ENCODE results near the gene CDK12. TPM values are rescaled to one million over a fixed set of nuclear protein-coding genes. Genes with fewer than 3 reads are reported as not detected.
A peak's percentile ranks its signal among the peaks of the same experiment; 100 is the strongest.

CDK12 gene
- total RNA-seq, 2 donors from 2014 or later = 68.0 to 80.9 TPM

DNA sequence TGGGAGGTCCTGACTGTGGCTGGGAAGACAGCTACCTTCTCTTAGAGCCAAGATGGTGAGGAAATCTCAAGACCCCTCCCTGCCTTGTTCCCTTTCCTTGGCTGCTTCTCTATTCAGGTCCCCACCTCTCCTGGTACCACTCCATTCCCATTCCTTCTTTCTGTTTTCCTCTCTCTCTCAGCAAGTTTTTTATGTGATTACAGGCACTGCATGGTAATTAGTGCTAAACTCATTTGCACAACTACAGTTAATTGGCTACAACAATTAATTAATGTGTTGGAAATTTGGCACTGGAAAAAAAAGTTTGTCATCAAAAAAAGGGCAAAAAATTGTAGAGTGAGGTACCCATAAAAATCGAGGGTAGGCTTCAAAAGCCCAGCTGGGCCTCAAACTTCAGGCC, 101.1 kb downstream of the CDK12 start:
- DNase-seq (ENCODE audit: low spot score in 2 of 2) (no peak), ATAC-seq (no peak)
- peaks cover 0 to 4% of the 10 kb centered on the region in 2 donors for H3K36me3 Mint-ChIP-seq
- no peak overlapping the region for H3K27ac Mint-ChIP-seq
- H3K9me3 Mint-ChIP-seq = no peaks in the 10 kb centered on the region

DNA sequence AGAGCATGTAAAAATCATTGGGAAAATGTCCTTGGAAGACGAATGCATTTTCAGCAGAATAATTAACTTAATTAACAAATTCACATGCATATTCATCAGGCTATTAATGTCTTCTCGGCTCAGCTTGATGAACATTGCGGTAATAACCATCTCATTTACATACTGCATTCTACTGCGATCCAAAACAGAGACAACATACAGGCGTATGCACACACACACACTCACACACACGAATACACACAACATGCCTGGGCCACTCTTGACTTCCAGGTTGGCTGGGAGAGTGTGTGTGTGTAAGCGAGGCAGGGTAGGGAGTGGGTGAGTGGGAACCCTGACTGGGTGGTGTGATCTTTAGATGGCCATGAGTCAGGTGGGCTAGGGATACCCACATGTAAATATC, 101.7 kb downstream of the CDK12 start:
- no peak overlapping the region for H3K27ac Mint-ChIP-seq

DNA sequence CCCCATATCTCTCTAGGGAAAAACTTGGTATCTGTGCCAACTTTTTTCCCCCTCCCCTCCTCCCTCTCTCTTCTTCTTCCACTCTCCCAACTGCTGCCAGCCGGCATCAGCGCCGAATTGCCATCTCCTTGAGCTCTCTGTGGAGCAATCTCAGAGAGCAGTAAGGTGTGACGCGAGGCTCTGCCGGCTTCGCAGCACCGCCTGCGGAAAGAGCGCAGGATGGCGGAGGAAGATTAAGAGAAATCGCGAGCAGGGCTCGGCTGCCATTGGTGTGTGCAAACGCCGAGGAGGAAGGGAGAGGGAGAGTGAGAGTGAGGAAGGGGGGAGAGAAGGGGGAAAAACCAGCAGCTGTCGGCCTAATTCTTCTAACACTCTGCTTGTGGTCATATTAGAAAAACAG, 102.2 kb downstream of the CDK12 start:
- DNase-seq (ENCODE audit: low spot score in 2 of 2) (no peak), ATAC-seq (no peak)
- peak overlapping the region in 1 of 2 donors; percentile 30 for H3K27ac Mint-ChIP-seq
- H3K9me3 Mint-ChIP-seq = no peaks in the 10 kb centered on the region
- peaks cover 0 to 12% of the 10 kb centered on the region in 2 donors for H3K36me3 Mint-ChIP-seq

More for the DNA sequence above, 101.7 kb downstream of the CDK12 start:
- H3K36me3 Mint-ChIP-seq = peaks cover 0 to 7% of the 10 kb centered on the region in 2 donors
- ATAC-seq (no peak), DNase-seq (ENCODE audit: low spot score in 2 of 2) (no peak)
- no peaks in the 10 kb centered on the region for H3K9me3 Mint-ChIP-seq

DNA sequence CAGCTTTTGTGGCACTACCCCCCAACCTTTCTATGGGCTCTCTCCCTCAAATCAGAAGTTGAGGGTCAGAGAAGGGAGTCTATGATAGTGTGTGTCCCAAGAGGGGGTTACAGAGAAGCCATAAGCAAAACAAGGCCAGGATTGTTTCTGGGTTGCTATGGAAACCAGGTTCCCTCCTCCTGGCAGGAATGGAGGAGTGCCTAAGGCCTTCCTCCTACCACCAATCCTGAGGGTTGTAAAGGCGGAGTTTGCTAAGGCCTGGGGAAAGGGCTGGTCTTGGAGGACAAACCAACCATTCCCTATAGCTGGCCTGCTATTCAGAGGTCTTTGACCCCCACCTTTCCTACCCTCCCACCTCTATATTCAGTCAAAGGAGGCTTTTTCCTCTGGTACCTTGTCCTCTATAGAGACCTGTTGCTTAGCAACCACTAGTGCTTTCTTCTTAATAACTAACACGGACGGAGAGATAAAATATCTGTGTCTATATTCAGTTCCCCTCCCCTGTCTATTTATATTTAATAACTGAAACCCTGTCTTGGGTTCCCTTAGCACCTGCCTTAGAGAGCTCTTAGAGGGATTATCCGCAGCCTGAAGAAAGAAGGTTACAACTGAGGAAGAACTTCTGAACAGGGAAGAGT, 103.0 kb downstream of the CDK12 start:
- DNase-seq (ENCODE audit: low spot score in 2 of 2) = no peak
- Mint-ChIP-seq H3K27ac (no peak overlapping the region), H3K36me3 (peaks cover 0 to 20% of the 10 kb centered on the region in 2 donors), H3K9me3 (no peaks in the 10 kb centered on the region)
- ATAC-seq = no peak

DNA sequence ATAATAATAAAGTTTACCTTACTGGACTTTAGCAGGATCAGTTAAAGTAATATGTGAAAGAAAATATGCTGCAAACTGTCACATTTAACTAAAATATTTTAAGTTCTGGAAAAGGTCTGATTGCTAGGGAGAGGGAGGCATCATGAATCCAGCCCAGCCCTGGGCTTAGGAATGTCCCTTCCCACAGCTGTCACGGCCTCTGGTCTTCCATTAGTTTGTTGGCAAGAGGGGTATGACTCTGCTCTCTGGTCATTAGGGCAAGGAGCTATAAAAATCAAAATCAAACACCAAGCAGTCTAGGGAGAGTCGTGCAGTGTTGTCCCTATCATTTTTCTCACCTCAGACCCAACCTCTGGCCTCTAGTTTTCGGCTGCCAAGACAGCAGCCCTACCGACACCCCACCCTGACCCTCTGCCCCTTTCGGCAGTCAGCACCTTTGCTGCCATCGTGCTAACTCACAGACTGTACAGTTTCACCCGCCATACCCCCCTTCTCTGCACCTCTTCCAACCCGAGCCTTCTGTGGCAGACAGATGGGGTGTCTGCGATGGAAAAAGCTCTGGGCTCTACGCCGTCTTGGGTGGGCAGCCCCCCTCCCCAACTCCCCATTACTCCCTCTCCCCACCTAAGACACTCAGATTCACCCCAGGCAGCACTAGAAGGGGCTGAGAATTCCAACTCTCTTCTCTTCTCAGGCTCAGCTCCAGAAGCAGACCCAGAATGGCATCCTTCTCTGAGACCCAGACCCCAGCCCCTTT, 105.0 kb downstream of the CDK12 start:
- H3K27ac Mint-ChIP-seq = no peak overlapping the region
- DNase-seq (ENCODE audit: low spot score in 2 of 2) = no peak
- H3K9me3 Mint-ChIP-seq = peaks cover 4 to 7% of the 10 kb centered on the region in 2 donors
- peaks cover 11 to 36% of the 10 kb centered on the region in 2 donors for H3K36me3 Mint-ChIP-seq
- no peak for ATAC-seq

DNA sequence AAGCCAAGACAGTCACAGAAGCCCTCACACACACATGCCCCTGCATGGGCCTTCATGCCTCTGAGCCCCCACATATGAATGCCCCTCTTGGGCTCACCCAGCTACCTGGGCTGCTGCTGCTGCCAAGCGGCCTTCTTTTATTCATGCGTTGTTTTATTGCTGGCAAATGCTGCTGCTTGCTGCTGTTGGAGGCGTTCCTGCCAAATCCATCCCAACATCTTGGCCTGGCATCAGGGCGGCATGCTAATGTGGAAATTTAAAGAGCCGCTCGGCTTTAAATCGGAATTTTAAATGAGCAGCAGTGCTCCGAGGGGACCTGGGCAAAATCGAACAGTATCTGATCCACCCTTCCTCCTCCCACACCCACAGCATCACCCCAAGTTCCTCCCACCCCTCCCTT, 107.4 kb downstream of the CDK12 start:
- ATAC-seq (no peak), DNase-seq (ENCODE audit: low spot score in 2 of 2) (no peak)
- Mint-ChIP-seq H3K27ac (peak overlapping the region in 1 of 2 donors; percentile 26), H3K9me3 (peaks cover 8 to 9% of the 10 kb centered on the region in 2 donors), H3K36me3 (peaks cover 17 to 41% of the 10 kb centered on the region in 2 donors)

DNA sequence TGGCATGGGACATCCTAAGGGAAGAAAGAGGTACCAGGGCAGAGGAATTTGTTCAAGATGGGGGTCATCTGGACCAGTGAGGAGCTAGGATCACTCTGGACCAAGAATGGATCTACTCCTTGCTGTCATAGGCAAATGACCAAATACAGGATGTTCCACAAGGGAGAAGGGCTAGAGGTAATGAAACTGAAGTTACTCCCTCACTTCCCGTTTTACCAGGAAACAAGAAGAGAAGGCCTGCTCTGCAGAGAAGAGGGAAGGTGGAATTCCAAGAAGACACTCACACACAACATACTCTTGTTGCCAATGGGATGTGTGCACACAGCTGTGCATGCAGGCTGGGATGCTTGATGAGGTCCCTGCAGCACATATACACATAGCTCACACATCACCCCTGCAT, 107.8 kb downstream of the CDK12 start:
- no peak for DNase-seq (ENCODE audit: low spot score in 2 of 2)
- Mint-ChIP-seq H3K9me3 (peaks cover 8 to 9% of the 10 kb centered on the region in 2 donors), H3K27ac (no peak overlapping the region), H3K36me3 (peaks cover 17 to 41% of the 10 kb centered on the region in 2 donors)
- no peak for ATAC-seq

DNA sequence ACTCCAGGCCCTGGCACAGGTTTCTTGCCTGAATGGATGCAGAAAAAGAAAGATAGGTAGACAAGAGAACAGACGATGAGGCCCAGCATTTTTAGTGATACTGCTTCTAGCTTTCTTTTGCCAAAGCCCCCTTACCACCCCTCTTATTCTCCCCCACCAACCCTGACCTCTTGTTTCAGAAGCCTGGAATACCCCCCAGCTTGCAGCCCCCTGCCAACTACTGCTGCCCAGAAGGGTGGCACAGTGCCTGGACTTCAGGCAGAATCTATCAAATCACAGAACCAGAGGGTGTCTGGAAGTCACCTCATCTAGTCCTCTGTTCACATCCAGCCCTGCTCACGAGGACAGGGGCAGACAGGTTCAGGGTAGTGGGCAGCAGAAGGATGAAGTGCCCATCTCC, 110.8 kb downstream of the CDK12 start:
- Mint-ChIP-seq H3K9me3 (peaks cover 8 to 9% of the 10 kb centered on the region in 2 donors), H3K36me3 (peaks cover 17 to 40% of the 10 kb centered on the region in 2 donors), H3K27ac (no peak overlapping the region)
- ATAC-seq = no peak
- DNase-seq (ENCODE audit: low spot score in 2 of 2) = no peak

DNA sequence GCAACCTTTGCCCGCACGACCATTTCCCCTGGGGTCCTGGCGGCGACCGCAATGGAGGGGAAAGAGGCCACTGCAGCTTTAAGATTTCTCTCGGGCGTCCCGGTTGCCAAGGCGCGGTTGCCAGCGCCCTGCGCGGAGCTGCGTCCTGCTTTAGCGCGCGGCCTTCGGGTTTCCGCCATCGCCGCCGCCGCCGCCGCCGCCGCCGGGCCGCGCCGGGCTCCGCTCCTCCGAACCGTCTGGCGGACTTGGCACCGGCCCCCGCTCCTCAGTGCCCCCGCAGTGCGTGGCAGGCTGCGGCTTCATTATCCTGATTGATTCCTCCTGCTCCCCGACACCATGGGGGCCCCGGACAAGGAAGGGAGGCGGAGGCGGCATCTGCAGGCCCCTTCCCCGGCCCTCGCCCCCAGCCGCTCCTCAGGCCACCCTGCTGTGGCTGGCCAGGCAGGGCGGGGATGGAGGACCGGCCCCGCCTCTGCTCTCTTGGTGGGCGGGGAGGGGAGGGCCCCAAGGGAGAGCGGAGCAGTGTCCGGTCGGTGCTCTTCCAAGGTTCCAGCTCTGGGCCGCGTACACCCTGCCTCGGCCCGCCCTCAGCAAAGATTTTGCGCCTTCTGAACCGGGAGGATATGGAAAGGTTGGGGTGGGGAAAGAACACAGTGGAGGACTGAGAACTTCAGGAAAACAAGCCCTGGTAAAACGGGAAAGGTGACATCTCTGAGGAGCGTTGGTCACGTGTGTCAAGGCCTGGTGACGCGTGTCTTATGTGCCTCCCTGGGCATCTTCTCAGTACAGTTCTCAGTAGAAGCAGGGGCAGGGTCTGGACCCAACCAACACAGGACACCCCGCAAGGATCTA, 112.4 kb downstream of the CDK12 start:
- DNase-seq (ENCODE audit: low spot score in 2 of 2) (peak in 1 of 2 donors; percentile 51), ATAC-seq (peak; percentile 59 to 81)
- H3K27ac Mint-ChIP-seq = no peak overlapping the region
- peaks cover 8 to 9% of the 10 kb centered on the region in 2 donors for H3K9me3 Mint-ChIP-seq
- peaks cover 17 to 27% of the 10 kb centered on the region in 2 donors for H3K36me3 Mint-ChIP-seq

DNA sequence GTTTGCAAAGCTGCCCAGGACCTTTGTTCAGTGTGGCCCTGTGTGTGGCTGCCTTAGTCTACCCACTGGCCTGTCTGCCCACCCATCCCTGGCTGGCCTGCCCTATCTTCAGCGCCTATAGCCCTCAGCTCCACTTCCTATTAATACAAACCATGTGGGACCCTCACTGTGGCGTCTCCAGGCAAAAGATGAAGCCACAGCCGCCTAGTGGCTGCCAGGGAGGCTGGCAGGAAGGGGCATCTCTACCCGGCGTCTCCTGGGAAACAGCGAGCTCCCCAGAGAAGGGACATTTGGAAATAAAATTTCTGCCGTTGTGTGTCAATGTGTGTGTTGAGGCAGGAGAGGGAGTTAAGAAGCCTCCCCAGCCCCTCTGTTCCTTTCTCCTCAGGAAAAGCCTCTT, 114.9 kb downstream of the CDK12 start:
- peaks cover 2 to 6% of the 10 kb centered on the region in 2 donors for H3K9me3 Mint-ChIP-seq
- DNase-seq (ENCODE audit: low spot score in 2 of 2) (no peak), ATAC-seq (no peak)
- peaks cover 6 to 7% of the 10 kb centered on the region in 2 donors for H3K36me3 Mint-ChIP-seq
- no peak overlapping the region for H3K27ac Mint-ChIP-seq

DNA sequence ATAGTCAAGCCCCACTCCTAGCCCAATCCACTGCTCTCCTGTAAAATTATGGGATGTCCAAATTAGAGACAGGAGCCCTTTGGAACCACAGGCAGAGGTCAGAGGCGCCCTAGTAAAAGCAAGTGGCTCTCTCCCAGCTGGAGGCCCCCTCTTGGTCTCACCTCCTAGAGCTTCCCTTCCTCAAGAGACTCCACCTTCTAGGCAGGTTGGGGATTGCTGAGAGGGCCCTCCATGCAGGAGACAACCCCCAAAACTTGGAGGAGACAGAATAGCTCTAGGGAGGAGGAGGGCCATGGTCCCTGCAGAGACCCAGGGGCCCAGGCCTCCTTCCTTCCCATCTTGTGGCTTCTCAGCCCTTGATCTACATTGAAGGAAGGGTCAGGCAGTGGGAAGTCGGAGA, 117.0 kb downstream of the CDK12 start:
- ATAC-seq = no peak
- DNase-seq (ENCODE audit: low spot score in 2 of 2) = no peak
- H3K9me3 Mint-ChIP-seq = no peaks in the 10 kb centered on the region
- H3K36me3 Mint-ChIP-seq = no peaks in the 10 kb centered on the region
- H3K27ac Mint-ChIP-seq = no peak overlapping the region

DNA sequence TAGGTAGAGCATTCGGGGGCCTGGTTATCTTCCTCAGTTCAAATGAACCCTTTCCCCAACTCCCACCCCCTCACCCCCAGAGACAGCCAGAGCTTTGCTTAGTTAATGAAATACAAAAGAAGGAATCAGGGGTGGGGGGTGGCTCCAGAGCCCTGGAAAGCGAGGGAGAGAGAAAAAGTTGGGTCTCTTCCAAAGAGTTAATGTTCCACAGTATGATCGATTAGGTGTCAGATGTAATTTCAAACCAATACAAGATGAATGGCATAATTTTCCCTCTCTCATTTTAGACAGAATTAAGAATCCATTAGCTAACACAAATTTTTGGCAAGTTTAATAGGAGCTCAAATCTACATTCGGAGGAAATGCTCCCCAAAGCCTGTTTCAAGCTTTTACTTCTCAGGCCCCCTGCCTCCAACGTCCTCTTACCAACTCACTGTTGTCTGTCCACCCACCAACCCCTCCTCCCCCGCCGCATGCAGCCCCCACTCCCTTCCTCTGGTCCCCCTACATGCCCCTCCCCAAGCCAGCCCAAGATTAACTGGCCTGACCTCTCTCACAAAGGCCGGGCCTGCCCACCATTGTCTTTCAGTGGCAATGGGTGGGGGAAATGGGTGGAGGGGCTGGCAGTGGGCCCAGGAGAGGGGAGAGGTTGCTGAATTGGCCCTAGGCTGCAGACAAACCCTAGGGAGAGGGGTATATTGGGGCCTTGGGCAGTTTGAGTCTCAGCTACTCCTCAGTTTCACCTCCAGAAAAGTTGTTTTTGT, 118.2 kb downstream of the CDK12 start:
- ATAC-seq (no peak), DNase-seq (ENCODE audit: low spot score in 2 of 2) (no peak)
- Mint-ChIP-seq H3K27ac (no peak overlapping the region), H3K9me3 (no peaks in the 10 kb centered on the region), H3K36me3 (no peaks in the 10 kb centered on the region)

DNA sequence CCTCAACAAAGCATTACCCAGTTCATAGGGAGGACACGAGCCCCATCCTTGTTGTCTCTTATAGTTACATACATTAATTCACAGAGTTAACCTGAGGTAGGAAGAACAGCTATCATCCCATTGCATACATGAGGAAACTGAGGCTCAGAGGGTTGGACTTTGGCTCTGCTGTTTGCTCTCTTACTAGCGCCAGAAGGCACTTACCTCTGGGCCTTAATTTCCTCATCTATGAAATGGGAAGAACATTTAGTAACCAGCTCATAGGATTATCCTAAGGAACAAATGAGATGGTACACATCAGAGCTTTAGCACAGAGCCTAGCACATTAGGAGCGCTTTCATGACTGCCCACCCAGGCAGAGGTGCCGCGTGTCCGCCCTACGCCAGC, 118.8 kb downstream of the CDK12 start:
- DNase-seq (ENCODE audit: low spot score in 2 of 2) = no peak
- Mint-ChIP-seq H3K27ac (no peak overlapping the region), H3K9me3 (no peaks in the 10 kb centered on the region), H3K36me3 (no peaks in the 10 kb centered on the region)
- no peak for ATAC-seq

DNA sequence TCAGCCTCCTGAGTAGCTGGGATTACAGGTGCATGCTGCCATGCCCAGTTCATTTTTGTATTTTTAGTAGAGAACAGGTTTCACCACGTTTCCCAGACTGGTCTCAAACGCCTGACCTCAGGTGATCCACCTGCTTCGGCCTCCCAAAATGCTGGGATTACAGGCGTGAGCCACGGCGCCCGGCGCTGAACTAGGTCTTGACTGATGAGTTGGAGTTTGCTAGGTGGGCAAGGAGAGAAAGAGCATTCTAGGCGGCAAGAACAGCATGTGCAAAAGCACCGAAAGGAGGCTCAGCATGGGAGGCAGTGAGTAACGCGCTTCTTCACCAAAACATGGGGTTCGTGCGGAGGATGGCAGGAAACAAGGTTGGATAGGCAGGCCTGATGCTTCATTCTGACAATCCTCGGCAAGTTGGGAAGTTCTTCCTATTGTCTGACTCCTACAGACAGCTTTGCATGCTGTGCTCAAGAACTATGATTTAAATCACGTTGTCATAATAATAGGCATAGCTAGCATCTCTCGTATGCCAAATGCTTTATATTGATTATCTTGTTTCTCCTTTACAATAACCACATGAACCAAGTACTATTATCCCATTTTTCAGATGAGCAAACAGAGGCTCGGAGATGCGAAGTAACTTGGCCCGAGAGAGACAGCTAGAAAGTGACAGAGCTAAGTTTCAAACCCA, 119.9 kb downstream of the CDK12 start:
- H3K36me3 Mint-ChIP-seq = no peaks in the 10 kb centered on the region
- no peak for DNase-seq (ENCODE audit: low spot score in 2 of 2)
- no peaks in the 10 kb centered on the region for H3K9me3 Mint-ChIP-seq
- no peak for ATAC-seq
- H3K27ac Mint-ChIP-seq = no peak overlapping the region

DNA sequence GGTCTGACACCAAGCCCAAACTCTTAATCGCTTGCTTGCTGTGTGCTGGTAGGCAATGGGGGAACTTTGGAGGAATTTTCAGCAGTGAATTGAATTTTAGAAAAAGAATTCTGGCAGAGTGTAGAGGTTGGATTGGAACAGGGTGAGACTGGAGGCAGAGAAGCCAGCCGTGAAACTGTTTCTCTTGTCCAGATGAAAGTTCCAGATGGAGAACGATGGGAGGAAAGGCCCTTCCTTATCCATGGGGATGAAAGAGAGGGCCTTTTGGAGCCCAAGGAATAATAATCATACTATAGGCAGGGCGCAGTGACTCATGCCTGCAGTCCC, 120.4 kb downstream of the CDK12 start:
- no peaks in the 10 kb centered on the region for H3K9me3 Mint-ChIP-seq
- no peaks in the 10 kb centered on the region for H3K36me3 Mint-ChIP-seq
- no peak overlapping the region for H3K27ac Mint-ChIP-seq
- no peak for DNase-seq (ENCODE audit: low spot score in 2 of 2)
- no peak for ATAC-seq

DNA sequence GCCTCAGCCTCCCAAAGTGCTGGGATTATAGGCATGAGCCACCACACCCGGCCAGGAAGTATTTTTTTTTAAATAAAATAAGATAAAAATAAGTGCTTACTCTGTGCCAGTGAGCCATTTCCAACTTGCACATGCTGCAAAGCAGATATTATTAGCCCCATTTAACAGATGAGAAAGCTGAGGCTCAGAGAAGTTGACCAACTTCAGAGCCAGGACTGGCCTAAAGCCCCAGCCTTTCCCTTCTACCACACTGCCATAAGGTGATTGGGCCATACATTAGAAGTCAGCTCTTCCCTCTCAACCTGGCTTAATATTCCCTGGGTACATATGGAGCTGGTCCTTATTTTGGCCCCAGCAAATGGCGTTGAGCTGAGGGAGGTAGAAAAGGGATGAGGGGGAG, 121.4 kb downstream of the CDK12 start:
- H3K27ac Mint-ChIP-seq = no peak overlapping the region

More for the DNA sequence above, 121.4 kb downstream of the CDK12 start:
- no peak for DNase-seq (ENCODE audit: low spot score in 2 of 2)
- ATAC-seq = no peak
- no peaks in the 10 kb centered on the region for H3K9me3 Mint-ChIP-seq
- H3K36me3 Mint-ChIP-seq = no peaks in the 10 kb centered on the region
